ENCODE results near the gene SDC4. TPM values are rescaled to one million over a fixed set of nuclear protein-coding genes. Genes with fewer than 3 reads are reported as not detected.

The SDC4 gene
- total and polyA plus RNA-seq, 3 experiments from 2014 or later = 1.5 to 98.1 (median 91.3) TPM

DNA sequence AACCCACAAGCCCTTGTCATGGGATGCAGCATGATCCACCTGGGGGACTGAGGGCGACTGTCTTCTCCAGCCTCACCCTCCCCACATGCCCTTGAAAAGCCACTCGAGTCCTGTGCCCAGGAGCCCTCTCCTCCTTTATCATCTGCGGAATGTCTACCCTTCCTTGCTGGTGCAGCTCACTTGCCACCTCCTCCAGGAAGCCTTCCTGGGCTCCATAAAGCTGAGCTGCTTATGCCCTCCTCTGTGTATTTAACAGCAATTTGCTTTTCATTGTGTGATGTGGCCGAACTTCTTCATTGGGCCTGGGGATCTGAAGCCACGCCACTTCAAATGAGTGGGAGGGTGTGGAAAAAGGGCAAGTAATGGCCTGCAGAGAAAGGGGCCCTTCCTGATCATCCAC, 59.4 kb downstream of the SDC4 start:
- peaks cover 1% of the 10 kb centered on the region for H3K4me1 ChIP-seq (ENCODE audit: insufficient read depth, low read length)
- Mint-ChIP-seq H3K27me3 (peaks cover 26 to 41% of the 10 kb centered on the region in 2 donors), H3K9me3 (no peaks in the 10 kb centered on the region), H3K36me3 (no peaks in the 10 kb centered on the region), H3K4me1 (peaks cover 5 to 20% (median 13%) of the 10 kb centered on the region in 3 donors), H3K27ac (no peak overlapping the region), H3K4me3 (no peak overlapping the region)
- CTCF ChIA-PET = interaction anchor here (1.1 kb wide), 1 partner anchor 482 kb away, joined by 4 read pairs; no protein-coding TSS in a partner anchor
- no peaks in the 10 kb centered on the region for H3K9me3 ChIP-seq (ENCODE audit: low read length)
- H3K4me3 ChIP-seq (ENCODE audit: low read length) = no peak overlapping the region
- POLR2A ChIA-PET = no interaction called here
- DNase-seq = no peak
- H3K27ac ChIP-seq (ENCODE audit: low read depth, low read length) = no peak overlapping the region
- no peaks in the 10 kb centered on the region for H3K36me3 ChIP-seq (ENCODE audit: insufficient read depth, low read length)
- peaks cover 6% of the 10 kb centered on the region for H3K27me3 ChIP-seq (ENCODE audit: insufficient read depth, low read length, poor library complexity, severe bottlenecking)

DNA sequence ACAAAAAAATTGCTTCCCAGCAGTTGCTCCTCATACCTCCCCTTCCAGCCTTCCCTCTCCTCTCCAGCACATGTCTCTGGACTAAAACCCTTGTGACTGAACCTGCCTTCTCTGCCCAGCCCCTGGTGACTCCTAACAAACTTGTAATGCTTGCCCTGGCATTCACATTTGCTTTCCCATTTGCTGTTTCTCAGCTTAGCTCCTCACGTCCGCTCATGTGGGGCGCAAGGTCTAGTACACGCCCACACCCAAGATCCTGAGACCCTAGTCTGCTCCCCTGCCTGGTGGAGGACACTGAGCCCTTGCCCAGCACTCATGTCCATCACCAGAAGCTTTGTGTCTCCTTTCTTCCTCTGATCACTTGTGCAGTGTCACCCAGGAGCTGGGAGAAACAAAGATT, 59.8 kb downstream of the SDC4 start:
- H3K9me3 Mint-ChIP-seq = no peaks in the 10 kb centered on the region
- peak overlapping the region in 1 of 8 donors; percentile 25 for H3K27ac Mint-ChIP-seq
- no peak overlapping the region for H3K4me3 Mint-ChIP-seq
- no peaks in the 10 kb centered on the region for H3K4me1 ChIP-seq (ENCODE audit: insufficient read depth, low read length)
- POLR2A ChIA-PET = no interaction called here
- no peak overlapping the region for H3K27ac ChIP-seq (ENCODE audit: low read depth, low read length)
- H3K27me3 ChIP-seq (ENCODE audit: insufficient read depth, low read length, poor library complexity, severe bottlenecking) = peaks cover 4% of the 10 kb centered on the region
- H3K9me3 ChIP-seq (ENCODE audit: low read length) = no peaks in the 10 kb centered on the region
- no peak for DNase-seq
- H3K36me3 ChIP-seq (ENCODE audit: insufficient read depth, low read length) = no peaks in the 10 kb centered on the region
- CTCF ChIA-PET = interaction anchor here (1.1 kb wide), 1 partner anchor 483 kb away, joined by 4 read pairs; no protein-coding TSS in a partner anchor
- H3K36me3 Mint-ChIP-seq = no peaks in the 10 kb centered on the region
- no peak overlapping the region for H3K4me3 ChIP-seq (ENCODE audit: low read length)
- H3K4me1 Mint-ChIP-seq = peaks cover 2 to 17% (median 11%) of the 10 kb centered on the region in 3 donors
- H3K27me3 Mint-ChIP-seq = peaks cover 24 to 41% of the 10 kb centered on the region in 2 donors

DNA sequence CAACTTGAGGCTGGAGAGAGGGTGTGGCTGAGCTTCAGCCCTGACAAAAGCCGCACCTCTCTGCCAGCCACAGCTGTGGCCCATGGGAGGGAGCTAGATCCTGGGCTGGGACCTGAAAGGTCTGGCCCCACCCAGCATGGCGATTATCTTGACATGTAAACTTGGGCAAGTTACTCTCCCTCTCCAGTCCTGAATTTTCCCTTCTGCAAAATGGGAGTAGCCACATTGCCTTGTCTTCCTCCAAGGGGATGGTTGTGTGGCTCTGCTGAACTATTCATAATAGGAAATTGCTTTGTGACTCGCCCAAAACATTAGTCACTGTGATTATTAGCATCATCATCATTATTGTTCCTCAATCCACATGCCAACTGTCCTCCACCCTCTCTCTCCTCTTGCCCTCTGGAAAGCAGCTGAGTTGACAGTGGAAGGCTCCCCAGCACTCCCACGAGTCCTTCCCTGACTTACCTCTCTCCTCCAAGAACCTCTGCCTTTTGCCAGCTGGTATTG, 64.6 kb downstream of the SDC4 start:
- Histone ChIP-seq H3K27ac (ENCODE audit: low read depth, low read length) (no peak overlapping the region), H3K27me3 (ENCODE audit: insufficient read depth, low read length, poor library complexity, severe bottlenecking) (no peaks in the 10 kb centered on the region), H3K4me3 (ENCODE audit: low read length) (no peak overlapping the region), H3K9me3 (ENCODE audit: low read length) (no peaks in the 10 kb centered on the region), H3K36me3 (ENCODE audit: insufficient read depth, low read length) (no peaks in the 10 kb centered on the region), H3K4me1 (ENCODE audit: insufficient read depth, low read length) (no peaks in the 10 kb centered on the region)
- ChIA-PET POLR2A (no interaction called here), CTCF (interaction anchor here (3.0 kb wide), 1 partner anchor 11 kb away, joined by 16 read pairs; no protein-coding TSS in a partner anchor)
- Mint-ChIP-seq H3K27ac (no peak overlapping the region), H3K27me3 (peaks cover 15 to 55% of the 10 kb centered on the region in 2 donors), H3K9me3 (no peaks in the 10 kb centered on the region), H3K36me3 (no peaks in the 10 kb centered on the region), H3K4me3 (no peak overlapping the region), H3K4me1 (no peaks in the 10 kb centered on the region)
- no peak for DNase-seq

DNA sequence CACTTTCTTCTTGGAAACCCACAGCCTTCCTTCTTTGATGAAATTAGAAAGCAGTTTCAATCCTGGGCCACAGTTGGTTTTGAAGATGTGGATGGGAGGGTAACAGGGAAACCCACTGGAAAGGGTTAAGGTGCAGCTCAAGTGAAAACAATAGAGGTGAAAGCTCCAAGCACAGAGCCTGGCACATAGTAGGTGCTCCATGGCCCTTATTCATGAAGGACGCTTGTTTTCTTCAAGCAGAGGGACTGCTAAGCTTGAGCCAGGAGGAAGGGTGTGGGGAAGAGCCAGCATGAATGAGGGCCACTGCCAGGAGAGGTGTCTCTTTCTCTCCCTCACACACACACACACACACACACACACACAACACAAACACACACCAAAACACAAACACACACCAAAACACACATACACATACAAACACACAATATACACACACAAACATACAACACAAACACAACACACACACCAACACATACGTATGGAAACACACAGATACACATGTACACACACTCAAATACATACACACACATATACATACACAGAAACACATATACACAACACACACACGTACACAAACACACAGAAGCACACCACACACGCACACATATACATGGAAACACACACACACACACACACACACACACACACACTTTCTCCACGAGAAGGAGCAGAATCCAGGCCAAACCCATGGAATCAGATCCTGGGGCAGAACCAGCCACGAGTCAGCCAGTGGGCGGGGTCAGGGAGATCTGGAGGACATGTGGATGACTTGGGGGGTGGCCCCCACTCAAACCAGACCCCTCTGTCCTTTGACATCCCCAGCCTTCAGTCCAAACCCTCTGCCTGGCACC, 65.3 kb downstream of the SDC4 start:
- POLR2A ChIA-PET = no interaction called here
- peaks cover 12 to 51% of the 10 kb centered on the region in 2 donors for H3K27me3 Mint-ChIP-seq
- H3K27ac Mint-ChIP-seq = no peak overlapping the region
- H3K36me3 Mint-ChIP-seq = no peaks in the 10 kb centered on the region
- Histone ChIP-seq H3K27ac (ENCODE audit: low read depth, low read length) (no peak overlapping the region), H3K36me3 (ENCODE audit: insufficient read depth, low read length) (no peaks in the 10 kb centered on the region), H3K4me3 (ENCODE audit: low read length) (no peak overlapping the region), H3K9me3 (ENCODE audit: low read length) (no peaks in the 10 kb centered on the region), H3K4me1 (ENCODE audit: insufficient read depth, low read length) (no peaks in the 10 kb centered on the region), H3K27me3 (ENCODE audit: insufficient read depth, low read length, poor library complexity, severe bottlenecking) (no peaks in the 10 kb centered on the region)
- no peak overlapping the region for H3K4me3 Mint-ChIP-seq
- CTCF ChIA-PET = interaction anchor here (0.8 to 3.0 kb wide), 2 partner anchors 11 kb away, joined by 3 to 16 read pairs; no protein-coding TSS in a partner anchor
- no peak for DNase-seq
- H3K9me3 Mint-ChIP-seq = no peaks in the 10 kb centered on the region
- no peaks in the 10 kb centered on the region for H3K4me1 Mint-ChIP-seq

DNA sequence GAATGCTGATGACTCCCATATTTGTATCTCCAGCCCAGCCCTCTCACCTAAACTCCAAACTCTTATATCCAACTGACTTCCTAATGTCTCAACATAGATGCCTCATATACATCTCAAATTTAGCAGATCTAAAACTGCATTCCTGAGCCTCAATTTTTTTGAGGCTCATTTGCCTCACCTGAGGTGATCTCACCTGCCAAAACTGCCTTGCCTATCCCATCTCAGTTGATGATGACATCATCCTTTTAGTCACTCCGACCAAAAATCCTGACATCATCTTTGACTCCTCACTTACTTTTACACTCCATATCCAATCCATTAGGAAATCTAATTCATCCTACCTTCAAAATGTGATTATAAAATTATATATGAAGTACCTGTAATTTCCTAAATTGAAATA, 68.2 kb downstream of the SDC4 start:
- POLR2A ChIA-PET = no interaction called here
- H3K27ac ChIP-seq (ENCODE audit: low read depth, low read length) = no peak overlapping the region
- DNase-seq = no peak

DNA sequence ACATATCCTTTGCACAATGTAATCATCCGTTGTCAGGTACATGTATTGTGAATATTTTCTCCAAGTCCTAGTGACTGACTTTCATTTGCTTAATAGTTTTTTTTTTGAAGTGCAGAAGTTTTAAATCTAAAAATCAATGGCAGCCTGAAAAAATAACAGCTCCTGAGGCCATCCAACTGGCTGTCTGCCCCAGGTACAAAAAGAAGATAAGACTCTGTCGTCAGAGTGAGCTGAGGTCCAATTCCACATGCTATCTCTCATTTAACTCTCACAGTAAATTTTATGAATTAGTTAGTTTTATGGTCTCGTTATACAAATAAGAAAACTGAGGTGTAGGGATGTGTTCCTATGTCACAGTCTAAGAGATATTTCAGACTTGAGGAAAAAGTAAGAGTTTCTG, 72.9 kb downstream of the SDC4 start:
- ChIA-PET POLR2A (no interaction called here), CTCF (no interaction called here)
- no peak for DNase-seq
- H3K36me3 ChIP-seq (ENCODE audit: insufficient read depth, low read length) = no peaks in the 10 kb centered on the region
- Mint-ChIP-seq H3K27me3 (peaks cover 17 to 62% of the 10 kb centered on the region in 2 donors), H3K36me3 (no peaks in the 10 kb centered on the region), H3K27ac (no peak overlapping the region), H3K9me3 (no peaks in the 10 kb centered on the region), H3K4me1 (no peaks in the 10 kb centered on the region), H3K4me3 (no peak overlapping the region)
- H3K9me3 ChIP-seq (ENCODE audit: low read length) = no peaks in the 10 kb centered on the region
- H3K4me1 ChIP-seq (ENCODE audit: insufficient read depth, low read length) = no peaks in the 10 kb centered on the region
- H3K27me3 ChIP-seq (ENCODE audit: insufficient read depth, low read length, poor library complexity, severe bottlenecking) = no peaks in the 10 kb centered on the region
- no peak overlapping the region for H3K27ac ChIP-seq (ENCODE audit: low read depth, low read length)
- no peak overlapping the region for H3K4me3 ChIP-seq (ENCODE audit: low read length)

More for the DNA sequence above, 68.2 kb downstream of the SDC4 start:
- H3K9me3 ChIP-seq (ENCODE audit: low read length) = no peaks in the 10 kb centered on the region
- H3K27ac Mint-ChIP-seq = no peak overlapping the region
- H3K4me1 Mint-ChIP-seq = no peaks in the 10 kb centered on the region
- no peak overlapping the region for H3K4me3 Mint-ChIP-seq
- H3K27me3 Mint-ChIP-seq = peaks cover 16 to 56% of the 10 kb centered on the region in 2 donors
- H3K4me1 ChIP-seq (ENCODE audit: insufficient read depth, low read length) = no peaks in the 10 kb centered on the region
- no peaks in the 10 kb centered on the region for H3K36me3 ChIP-seq (ENCODE audit: insufficient read depth, low read length)
- no peaks in the 10 kb centered on the region for H3K27me3 ChIP-seq (ENCODE audit: insufficient read depth, low read length, poor library complexity, severe bottlenecking)
- CTCF ChIA-PET = interaction anchor here (1.0 to 1.4 kb wide), 2 partner anchors 11 to 14 kb away, joined by 3 to 8 read pairs; no protein-coding TSS in a partner anchor
- no peaks in the 10 kb centered on the region for H3K36me3 Mint-ChIP-seq
- no peaks in the 10 kb centered on the region for H3K9me3 Mint-ChIP-seq
- no peak overlapping the region for H3K4me3 ChIP-seq (ENCODE audit: low read length)

Other genes starting within 250 kb of the SDC4 start
- gene KCNS1, start 247.3 kb downstream of the SDC4 start, total RNA-seq = under 1 TPM; 0.16 to 0.28 TPM
- not detected for gene KCNS1, start 247.3 kb downstream of the SDC4 start, polyA plus RNA-seq
- gene WFDC5, start 233.2 kb downstream of the SDC4 start, total RNA-seq = not detected
- not detected for gene WFDC5, start 233.2 kb downstream of the SDC4 start, polyA plus RNA-seq
- gene WFDC12, start 224.0 kb downstream of the SDC4 start, total RNA-seq = not detected
- not detected for gene WFDC12, start 224.0 kb downstream of the SDC4 start, polyA plus RNA-seq
- gene PI3, start 173.5 kb downstream of the SDC4 start, total RNA-seq = under 1 TPM in 1 of 2 experiments, not detected in 1; 0.42 TPM
- gene PI3, start 173.5 kb downstream of the SDC4 start, polyA plus RNA-seq = not detected
- gene SEMG1, start 141.4 kb downstream of the SDC4 start, total RNA-seq = not detected
- not detected for gene SEMG1, start 141.4 kb downstream of the SDC4 start, polyA plus RNA-seq
- not detected for gene SEMG2, start 127.1 kb downstream of the SDC4 start, total RNA-seq
- not detected for gene SEMG2, start 127.1 kb downstream of the SDC4 start, polyA plus RNA-seq
- gene SLPI, start 93.9 kb downstream of the SDC4 start, total RNA-seq = not detected
- not detected for gene SLPI, start 93.9 kb downstream of the SDC4 start, polyA plus RNA-seq
- not detected for gene RBPJL, start 41.6 kb downstream of the SDC4 start, total RNA-seq
- gene RBPJL, start 41.6 kb downstream of the SDC4 start, polyA plus RNA-seq = not detected
- gene MATN4, start 40.1 kb downstream of the SDC4 start, total RNA-seq = under 1 TPM in 1 of 2 experiments, not detected in 1; 0.22 TPM
- gene MATN4, start 40.1 kb downstream of the SDC4 start, polyA plus RNA-seq = not detected
- gene SYS1, start 14.7 kb upstream of the SDC4 start, total RNA-seq = 10 to 100 TPM; 48.3 to 54.0 TPM
- 40.1 TPM for gene SYS1, start 14.7 kb upstream of the SDC4 start, polyA plus RNA-seq
- gene TP53TG5, start 29.9 kb upstream of the SDC4 start, total RNA-seq = not detected
- not detected for gene TP53TG5, start 29.9 kb upstream of the SDC4 start, polyA plus RNA-seq
- 10 to 100 TPM; 11.3 to 12.6 TPM for gene DBNDD2, start 59.9 kb upstream of the SDC4 start, total RNA-seq
- gene DBNDD2, start 59.9 kb upstream of the SDC4 start, polyA plus RNA-seq = 15.2 TPM
- 10 to 100 TPM; 76.3 to 76.4 TPM for gene PIGT, start 67.7 kb upstream of the SDC4 start, total RNA-seq
- gene PIGT, start 67.7 kb upstream of the SDC4 start, polyA plus RNA-seq = 96.4 TPM
- under 1 TPM in 1 of 2 experiments, not detected in 1; 0.55 TPM for gene WFDC2, start 121.3 kb upstream of the SDC4 start, total RNA-seq
- not detected for gene WFDC2, start 121.3 kb upstream of the SDC4 start, polyA plus RNA-seq
- not detected for gene SPINT3, start 167.2 kb upstream of the SDC4 start, total RNA-seq
- gene SPINT3, start 167.2 kb upstream of the SDC4 start, polyA plus RNA-seq = not detected
- not detected for gene WFDC6, start 191.1 kb upstream of the SDC4 start, total RNA-seq
- not detected for gene WFDC6, start 191.1 kb upstream of the SDC4 start, polyA plus RNA-seq
- gene EPPIN, start 199.0 kb upstream of the SDC4 start, total RNA-seq = not detected
- not detected for gene EPPIN, start 199.0 kb upstream of the SDC4 start, polyA plus RNA-seq
- gene WFDC8, start 230.9 kb upstream of the SDC4 start, total RNA-seq = not detected
- gene WFDC8, start 230.9 kb upstream of the SDC4 start, polyA plus RNA-seq = not detected

All from CD8-positive, alpha-beta memory T cell (primary cell).